ENCODE results near the gene MRPL40.

Gene MRPL40

GRCh38 chr22:19464546-19464945, 32.2 kb downstream of the MRPL40 start:
- DNase-seq: no peak

DNA sequence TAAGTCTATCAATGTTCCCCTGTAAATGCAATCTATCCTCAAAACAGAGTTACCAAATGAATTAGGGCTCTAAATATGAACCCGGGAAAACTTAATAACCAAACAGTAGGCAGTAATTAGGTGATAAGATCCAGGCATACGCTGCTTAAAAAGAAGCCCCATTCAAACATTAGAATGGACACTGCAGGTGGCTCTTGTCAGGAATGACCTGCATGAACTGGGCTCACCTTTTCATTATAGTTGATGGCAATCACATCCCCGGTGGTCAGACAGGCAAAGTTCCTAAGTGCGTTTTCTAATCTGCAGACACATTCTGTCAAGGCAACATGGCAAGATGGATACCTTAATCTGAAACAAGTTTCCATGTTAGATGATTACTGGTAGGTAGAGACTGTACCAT, 32.6 kb downstream of the MRPL40 start:
- no peak for DNase-seq

- DNase-seq: no peak
These were observed 33.9 kb downstream of the MRPL40 start for GRCh38 chr22:19466126-19466716.

GRCh38 chr22:19466848-19467752, 34.8 kb downstream of the MRPL40 start:
- DNase-seq: no peak

GRCh38 chr22:19467912-19468311, 35.6 kb downstream of the MRPL40 start:
- no peak for DNase-seq

DNA sequence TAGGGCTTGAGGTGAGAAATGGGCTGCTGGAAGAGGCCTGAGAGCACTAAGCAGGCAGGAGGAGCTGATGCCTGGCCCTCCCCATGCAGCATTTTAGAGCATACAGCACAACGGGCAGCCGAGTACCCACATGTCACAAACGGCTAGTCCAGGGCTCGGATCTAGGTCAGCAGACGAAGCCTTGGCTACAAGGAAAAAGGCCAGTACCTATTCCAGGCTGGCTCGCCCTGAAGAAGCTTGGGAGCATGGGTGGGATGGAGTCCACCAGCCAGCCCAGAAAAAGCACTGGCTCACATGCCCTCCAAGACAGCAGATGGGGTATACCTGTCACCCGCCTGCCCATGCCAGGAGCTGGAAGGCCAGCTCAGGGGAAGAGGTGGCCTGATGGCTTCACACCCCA, 37.1 kb downstream of the MRPL40 start:
- no peak for DNase-seq

DNA sequence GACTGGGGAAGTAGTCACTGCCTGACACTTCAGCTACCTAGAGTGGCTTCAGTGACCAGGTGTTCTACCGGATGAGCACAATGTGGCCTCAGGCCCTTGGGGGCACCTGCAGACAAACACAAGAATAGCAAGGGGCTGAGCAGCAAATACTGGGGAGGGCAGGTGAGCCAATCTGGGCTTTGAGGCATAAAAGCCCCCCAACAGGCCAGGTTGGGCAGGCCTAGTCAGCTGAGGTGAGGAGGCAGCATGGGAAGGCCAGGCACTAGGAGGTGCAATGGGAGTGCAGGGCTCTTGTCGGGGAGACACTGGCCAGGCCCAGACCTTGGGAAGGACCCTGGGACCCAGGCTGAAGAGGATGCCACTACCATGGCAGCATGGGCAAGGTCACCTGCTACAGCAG, 37.7 kb downstream of the MRPL40 start:
- DNase-seq: no peak

- no peak for DNase-seq
These were observed 39.2 kb downstream of the MRPL40 start for GRCh38 chr22:19471572-19471971.

GRCh38 chr22:19472233-19472632, 39.9 kb downstream of the MRPL40 start:
- no peak for DNase-seq

GRCh38 chr22:19473578-19473977, 41.2 kb downstream of the MRPL40 start:
- no peak for DNase-seq

GRCh38 chr22:19476023-19476422, 43.7 kb downstream of the MRPL40 start:
- no peak for DNase-seq

DNA sequence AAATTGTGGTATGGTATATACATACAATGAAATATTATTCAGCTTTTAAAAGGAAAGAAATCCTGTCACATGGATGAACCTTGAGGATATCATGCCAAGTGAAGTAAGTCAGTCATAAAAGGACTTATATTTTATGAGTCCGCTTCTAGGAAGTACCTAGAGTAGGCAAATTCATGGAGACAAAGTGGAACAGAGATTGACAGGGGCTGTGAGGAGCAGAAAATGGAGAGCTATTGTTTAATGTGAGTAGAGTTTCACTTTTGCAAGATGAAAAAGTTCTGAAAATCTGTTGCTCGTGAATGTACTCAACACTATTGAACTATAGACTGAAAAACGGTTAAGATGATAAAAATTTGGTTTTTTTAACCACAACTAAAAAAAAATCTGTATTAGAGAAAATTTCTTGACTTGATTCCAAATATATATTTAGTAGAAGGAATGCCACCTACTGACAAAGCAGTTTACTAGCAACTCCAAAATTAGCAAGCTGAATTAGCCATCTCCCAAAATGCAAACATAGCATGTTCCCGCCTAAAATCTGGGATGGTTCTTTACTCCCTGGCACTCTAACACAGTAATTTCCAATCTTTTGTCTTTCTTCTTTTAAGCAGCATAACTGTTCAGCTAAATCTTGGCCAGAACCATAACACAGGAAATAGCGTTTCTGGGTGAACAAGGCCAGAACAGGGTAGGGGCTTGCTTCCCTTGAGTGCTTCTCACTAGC, 45.1 kb downstream of the MRPL40 start:
- DNase-seq: no peak

GRCh38 chr22:19478045-19478900, 45.9 kb downstream of the MRPL40 start:
- DNase-seq: no peak

DNA sequence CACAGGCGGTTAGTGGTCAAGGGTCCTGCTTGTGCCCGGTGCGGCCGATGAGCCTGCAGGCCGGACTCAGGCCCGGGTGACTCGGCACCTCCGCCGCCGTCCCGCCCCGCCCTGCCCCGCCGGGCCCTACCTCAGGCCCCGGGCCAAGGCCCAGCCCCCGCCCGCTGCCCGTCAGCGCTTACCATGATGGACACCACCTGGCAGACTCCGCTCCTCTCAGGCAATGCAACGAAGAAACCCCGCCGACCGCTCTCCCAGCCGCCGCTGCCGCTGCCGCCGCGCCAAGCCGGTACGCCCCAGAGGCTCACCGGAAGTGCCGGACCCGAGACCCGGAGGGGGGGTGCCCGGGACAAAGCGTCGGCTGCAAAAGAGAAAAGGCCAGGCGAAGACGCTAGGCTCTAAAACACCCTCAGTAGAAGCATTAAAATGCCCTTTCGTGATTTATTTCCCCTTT, 46.6 kb downstream of the MRPL40 start, which contains the start of gene UFD1:
Gene UFD1 (minus strand): TSS at position 293 of the 454 bp plus-strand sequence. CDS start 108 bp downstream, at position 185.
- peak; percentile 51 for DNase-seq

GRCh38 chr22:19479355-19480172, 47.2 kb downstream of the MRPL40 start, which contains the start of gene CDC45:
Gene CDC45 (plus strand): TSS chr22:19479920. CDS start chr22:19479969, 49 bp downstream.
- DNase-seq: peak; percentile 93

GRCh38 chr22:19480173-19480568, 47.8 kb downstream of the MRPL40 start:
- no peak for DNase-seq

- DNase-seq: no peak
These were observed 48.4 kb downstream of the MRPL40 start for GRCh38 chr22:19480789-19481188.

GRCh38 chr22:19482297-19482696, 50.0 kb downstream of the MRPL40 start:
- no peak for DNase-seq

DNA sequence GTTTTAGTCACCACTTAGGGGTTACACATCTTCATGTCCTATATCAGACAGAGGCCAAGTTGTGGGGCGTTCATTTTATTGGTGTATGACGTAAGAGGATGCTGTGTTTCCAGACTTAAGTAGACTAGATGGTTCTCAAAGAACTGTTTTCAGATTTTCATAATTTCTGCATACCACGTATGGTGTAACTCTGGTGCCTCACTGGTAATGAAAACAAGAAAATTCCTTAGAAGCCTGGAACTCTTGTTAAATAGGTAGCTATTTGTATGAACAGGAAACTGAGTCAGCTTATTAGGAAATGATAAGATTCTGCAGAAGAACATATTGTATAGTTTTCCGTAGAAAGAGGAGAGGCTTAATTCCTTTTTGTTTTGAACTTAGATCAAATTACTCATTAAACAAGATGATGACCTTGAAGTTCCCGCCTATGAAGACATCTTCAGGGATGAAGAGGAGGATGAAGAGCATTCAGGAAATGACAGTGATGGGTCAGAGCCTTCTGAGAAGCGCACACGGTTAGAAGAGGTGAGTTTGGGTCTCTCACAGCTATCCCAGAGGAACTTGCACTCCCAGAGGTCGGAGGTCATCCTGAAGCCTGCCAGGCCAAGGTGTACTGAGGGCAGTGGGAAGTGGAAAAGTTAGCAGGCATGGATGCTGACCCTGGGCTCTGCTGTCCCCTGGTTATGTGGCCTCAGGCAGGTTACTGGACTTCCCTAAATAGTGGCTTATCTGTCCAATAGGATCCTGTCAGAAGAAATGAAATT, 51.3 kb downstream of the MRPL40 start:
- DNase-seq: no peak

All from NCI-H226 (cell line).